CD4-positive, alpha-beta T cell treated with Interleukin-21 for 1 hour (primary cell): ENCODE measurements around the gene CAND2.
A peak's percentile ranks its signal among the peaks of the same experiment; 100 is the strongest.
"Not testable (repeated sequence)": the region's sequence is repeated elsewhere in the genome, so short reads cannot be mapped to it uniquely, and the experiment has no call there.

Experiments used
- DNase-seq: peaks from one replicate; pipeline ENCODE4 v3.0.0-alpha.2; 2020

Gene CAND2

DNA sequence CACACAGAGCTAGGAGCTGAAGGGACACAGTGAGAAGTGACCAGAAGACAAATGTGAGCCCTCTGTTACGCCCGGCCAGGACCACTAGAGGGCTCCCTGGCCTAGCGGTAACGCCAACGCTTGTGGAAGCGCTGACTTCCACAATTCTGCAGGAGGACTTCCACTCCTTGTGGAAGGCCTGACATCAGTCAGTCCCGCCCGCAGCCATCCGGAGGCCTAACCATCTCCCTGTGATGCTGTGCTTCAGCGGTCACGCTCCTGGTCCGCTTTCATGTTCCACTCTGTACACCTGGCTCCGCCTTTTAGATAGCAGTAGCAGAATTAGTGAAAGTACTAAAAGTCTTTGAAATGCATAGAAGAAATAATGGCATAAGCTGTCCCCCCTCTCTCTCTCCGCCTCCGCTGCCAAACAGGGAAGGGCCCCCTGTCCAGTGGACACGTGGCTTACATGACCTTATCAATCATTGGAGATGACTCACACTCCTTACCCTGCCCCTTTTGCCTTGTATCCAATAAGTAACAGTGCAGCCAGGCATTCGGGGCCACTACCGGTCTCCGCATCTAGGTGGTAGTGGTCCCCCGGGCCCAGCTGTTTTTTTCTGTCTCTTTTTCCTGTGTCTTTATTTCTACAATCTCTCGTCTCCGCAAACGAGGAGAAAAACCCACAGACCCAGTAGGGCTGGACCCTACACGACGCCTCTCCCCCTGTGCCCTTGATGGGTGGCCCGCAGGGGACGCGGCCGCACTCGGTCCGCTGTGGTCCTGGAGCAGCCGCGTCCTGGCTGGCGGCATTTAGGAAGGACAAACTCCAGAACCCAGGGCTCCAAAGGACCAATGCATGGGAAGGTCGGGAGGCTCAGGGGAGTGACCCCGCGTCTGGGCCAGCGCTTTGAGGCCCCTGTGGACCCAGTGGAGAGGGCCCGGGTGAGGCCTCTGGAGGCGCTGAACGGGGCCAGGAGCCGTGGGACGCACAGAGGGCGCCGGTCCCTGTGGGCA, 71.9 kb downstream of the CAND2 start:
- peak; percentile 61 for DNase-seq

DNA sequence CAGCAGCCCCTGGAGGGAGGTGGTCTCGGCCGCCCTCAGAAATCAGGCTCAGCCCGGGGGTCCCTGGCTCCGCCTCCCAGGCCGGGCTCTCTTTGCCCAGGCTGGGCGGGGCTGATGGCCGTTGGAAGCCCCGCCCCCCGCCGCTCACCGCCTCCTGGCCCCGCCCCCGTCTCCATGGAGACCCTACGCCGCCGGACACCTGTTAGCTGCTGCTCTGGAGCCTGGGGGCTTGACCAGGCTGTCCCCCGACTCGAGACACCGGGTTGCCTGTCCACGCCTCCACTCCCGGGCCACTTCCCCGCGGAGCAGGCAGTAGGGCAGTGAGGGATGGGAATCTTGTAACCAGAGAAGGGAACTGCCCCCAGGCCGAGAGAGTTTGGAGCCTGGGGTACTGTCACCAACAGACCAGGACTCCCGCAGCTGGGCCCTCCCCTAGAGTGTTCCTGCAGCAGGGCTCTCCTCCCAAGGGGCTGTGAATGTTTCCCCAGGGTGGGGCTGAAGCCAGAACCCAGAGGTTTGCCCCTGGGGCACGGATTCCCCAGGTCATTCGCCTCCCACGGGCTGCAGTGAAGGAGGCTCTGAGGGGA, 72.6 kb downstream of the CAND2 start:
- DNase-seq = peak; percentile 26

DNA sequence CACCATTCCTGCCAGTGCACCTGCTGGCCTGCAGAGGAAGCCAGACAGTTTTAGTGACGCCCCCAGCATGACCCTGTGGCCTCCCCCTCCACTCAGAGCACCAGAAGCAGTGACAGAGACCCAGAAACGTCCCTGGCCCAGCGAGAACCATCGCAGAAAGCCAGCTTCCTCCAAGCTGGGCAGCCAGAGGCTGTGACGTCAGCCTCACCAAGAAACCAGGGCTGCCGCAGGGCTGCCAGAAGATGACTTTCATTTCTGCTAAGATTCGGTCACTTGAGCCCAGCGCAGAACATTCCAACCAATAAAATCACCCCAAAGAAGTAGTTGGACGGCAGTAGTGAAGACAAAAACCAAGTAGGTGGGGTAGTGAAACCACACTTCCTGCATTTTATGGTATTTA, 74.5 kb downstream of the CAND2 start:
- peak; percentile 60 for DNase-seq

DNA sequence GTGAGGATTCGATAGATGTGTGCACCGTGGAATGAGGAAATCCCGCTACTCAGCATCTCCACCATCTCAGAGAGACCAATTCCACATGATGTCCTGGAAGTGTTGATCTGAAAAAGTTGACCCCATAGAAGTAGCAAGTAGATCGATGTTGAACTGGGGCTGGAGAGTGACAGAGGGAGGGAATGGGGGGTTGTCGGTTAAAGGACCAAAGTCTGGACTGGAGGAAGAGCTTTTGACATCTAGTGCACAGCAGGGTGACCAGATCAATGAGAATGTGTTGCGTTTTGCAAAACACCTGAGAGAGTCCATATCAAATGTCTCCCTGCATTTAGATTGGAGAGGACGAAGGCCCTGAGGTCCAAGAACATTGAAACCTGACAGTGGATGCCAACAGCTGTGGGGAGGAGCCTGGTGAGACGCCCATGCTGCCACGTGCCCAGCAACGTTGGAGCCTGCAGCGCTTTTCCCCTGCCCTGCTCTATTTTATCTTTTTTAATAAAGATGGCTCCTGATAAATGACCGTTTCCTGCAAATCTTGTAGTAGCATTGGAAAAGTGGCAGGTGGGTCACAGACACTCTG, 75.0 kb downstream of the CAND2 start:
- DNase-seq = no peak

DNA sequence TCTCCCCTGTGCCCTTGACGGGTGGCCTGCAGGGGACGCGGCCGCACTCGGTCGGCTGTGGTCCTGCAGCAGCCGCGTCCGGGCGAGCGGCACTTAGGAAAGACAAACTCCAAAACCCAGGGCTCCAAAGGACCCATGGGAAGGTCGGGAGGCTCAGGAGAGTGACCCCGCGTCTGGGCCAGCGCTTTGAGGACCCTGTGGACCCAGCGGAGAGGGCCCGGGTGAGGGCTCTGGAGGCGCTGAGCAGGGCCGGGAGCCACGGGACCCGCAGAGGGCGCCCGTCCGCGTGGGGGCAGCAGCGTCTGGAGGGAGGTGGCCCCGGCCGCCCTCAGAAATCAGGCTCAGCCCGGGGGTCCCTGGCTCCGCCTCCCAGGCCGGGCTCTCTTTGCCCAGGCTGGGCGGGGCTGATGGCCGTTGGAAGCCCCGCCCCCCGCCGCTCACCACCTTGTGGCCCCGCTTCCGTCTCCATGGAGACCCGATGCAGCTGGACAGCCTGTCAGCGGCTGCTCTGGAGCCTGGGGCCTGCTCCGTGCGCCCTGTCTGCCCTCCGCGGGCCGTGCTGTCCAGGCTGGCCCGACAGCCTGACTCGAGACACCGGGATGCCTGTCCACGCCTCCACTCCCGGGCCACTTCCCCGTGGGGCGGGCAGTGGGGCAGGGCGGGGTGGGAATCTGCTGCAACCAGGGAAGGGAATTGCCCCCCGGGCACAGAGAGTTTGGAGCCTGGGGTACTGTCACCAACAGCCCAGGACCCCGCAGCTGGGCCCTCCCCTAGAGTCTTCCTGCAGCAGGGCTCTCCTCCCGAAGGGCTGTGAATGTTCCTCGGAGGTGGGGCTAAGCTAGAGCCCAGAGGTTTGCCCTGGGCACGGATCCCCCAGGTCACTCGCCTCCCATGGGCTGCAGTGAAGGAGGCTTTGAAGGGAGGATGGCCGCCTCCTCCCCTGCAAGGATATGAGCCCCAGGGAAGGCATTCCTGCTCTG, 79.7 kb downstream of the CAND2 start:
- DNase-seq = peak; percentile 17

DNA sequence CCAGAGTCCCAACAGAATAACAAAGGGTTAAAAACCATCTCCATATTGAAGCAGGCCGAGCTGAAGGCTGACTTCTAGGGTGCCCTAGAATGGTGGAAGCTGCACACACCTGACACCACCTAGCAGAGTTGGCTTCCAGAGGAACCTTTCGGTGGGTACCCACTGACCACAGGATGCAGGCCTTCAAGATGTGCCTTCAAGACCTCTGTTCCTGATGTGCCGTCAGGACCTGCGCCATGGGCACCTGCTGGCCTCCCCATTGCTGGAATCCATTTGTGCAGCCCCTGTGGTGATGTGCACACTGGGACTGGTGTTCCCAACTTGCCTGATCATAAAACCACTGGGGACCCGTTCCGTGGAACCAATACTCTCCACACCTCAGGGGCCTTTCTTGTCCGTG, 80.6 kb downstream of the CAND2 start:
- no peak for DNase-seq

DNA sequence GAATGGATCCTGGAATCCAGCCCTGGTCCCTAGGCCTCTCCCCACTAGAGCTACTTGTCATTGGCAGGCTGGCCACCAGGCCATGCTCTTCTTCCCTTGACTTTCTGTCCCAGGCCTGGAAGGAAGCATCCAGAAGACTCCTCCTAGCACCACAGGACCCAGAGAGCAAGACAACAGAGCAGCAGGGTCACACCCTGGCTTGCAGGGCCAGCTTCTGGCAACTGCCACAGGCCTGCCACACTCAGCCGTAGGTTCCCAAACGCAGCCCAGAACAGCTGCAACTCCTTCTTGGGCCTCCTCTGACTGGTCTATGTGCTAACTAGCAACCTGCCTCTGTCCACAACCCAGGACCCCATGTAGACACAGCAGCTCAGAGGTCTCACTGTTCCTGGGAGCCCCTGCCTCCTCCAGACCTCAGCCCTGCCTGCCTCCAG, 81.7 kb downstream of the CAND2 start:
- no peak for DNase-seq

DNA sequence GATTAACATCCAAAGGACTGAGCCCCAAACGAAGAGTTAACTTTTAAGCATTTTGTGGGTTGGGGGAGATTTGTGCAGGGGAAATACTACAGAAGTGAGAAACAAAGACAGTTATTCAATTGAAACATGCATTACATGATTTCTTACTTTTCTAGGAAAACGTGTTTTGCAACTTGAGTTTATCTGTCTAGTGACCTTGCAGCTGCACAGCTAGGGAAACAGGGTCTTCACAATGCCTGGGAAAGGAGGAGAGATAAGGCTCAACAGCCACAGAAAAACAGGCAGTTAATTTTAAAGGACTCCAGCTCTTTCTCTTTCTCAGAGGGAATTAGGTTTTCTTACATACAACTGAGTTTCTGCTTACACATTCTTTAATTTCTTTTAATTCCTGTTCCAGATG, 82.3 kb downstream of the CAND2 start:
- DNase-seq = not testable (repeated sequence)

DNA sequence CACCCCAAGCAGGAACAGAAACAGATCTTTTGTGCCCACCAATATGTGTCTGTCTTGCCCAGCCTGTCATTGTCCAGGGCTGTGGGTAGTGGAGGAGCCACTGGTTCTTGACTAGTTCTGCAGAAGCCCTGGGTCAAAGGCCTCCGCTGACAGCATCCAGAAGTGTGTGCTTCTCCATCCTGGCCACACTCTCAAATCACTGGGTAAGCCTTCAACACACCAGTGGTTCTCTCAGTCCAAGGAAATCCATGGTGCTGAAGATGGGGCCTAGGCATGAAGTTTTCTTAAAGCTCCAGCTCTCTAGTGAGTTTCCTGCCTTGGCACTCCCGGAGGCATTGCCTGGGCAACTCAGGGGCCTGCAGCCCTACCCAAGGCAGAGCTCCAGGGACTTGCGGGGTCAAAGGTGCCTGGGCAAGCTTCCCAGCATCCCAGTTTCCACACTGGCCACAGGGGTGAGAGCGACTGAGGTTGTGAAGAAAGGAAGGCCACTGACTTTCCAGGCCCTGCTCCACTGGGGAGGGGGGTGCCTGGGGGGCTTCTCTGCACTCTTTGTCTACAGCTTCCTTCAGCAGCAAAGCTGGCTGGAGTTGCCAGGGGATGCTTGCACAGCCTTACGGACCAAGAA, 82.8 kb downstream of the CAND2 start:
- no peak for DNase-seq

DNA sequence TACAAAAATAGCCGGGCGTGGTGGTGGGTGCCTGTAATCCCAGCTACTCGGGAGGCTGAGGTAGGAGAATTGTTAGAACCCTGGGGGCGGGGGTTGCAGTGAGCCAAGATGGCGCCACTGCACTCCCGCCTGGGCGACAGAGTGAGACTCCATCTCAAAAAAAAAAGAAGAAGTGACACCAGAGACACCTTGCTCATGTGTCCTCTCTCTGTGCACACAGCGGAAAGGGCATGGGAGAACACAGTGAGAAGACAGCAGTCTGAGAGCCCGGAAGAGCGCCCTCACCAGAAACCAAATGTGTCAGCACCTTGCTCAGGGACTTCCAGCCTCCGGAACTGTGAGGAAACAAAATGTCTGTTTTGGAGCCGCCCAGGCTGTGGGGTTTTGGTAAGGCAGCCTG, 85.4 kb downstream of the CAND2 start:
- not testable (repeated sequence) for DNase-seq

DNA sequence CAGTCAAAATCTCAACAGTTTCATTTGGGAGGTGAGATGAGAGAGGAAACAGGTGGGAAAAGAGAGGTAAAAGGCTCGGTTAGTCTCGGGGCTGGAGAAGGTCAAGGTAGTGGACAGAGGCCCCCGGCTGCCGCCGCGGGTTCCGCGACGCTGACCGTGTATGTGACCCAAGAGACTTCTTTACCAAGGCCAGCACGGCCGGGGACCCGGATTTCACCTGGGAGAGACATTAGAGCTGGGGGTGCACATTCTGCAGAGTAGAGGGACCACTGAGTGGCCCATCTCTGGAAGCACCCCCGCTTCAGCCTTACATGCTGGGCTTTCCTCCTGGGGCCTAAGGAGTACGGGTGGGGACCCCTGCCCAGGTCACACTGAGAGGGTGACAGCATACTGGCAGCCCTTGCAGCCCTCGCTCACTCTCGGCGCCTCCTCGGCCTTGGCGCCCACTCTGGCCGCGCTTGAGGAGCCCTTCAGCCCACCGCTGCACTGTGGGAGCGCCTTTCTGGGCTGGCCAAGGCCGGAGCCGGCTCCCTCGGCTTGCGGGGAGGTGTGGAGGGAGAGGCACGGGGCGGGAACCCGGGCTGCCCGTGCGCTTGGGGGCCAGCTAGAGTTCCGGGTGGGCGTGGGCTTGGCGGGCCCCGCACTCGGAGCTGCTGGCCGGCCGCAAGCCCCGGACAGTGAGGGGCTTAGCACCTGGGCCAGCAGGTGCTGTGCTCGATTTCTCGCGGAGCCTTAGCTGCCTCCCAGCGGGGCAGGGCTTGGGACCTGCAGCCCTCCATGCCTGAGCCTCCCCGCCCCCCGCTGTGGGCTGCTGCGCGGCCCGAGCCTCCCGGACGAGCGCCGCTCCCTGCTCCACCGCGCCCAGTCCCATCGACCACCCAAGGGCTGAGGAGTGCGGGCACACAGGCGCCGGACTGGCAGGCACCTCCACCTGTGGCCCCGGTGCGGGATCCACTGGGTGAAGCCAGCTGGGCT, 86.1 kb downstream of the CAND2 start:
- no peak for DNase-seq

DNA sequence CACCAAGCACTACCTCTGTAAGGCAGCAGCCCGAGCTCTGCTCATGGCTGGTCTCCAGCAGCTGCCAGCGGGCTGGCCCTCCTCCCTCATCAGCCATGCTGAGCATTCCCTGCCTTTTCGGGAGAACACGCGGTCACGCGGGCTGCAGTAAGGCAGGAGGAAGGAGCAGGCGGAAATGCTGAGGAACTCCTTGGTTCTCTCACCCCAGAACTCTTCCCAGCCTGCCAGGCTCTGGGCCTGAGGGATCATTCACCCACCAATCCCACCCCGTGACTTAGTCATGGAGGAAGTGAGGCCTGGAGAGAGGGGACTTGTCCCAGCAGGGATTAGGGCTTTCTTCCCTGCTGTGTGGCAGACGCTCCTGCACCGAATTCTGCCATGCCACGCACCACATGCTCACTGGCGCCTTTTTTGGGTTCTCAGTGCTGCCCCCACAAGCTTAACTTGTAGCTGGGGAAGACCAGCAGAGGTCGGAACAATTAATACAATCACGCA, 87.8 kb downstream of the CAND2 start:
- DNase-seq = no peak
